ENCODE measurements around the gene KCNJ1.
A peak's percentile ranks its signal among the peaks of the same experiment; 100 is the strongest.

Gene KCNJ1

DNA sequence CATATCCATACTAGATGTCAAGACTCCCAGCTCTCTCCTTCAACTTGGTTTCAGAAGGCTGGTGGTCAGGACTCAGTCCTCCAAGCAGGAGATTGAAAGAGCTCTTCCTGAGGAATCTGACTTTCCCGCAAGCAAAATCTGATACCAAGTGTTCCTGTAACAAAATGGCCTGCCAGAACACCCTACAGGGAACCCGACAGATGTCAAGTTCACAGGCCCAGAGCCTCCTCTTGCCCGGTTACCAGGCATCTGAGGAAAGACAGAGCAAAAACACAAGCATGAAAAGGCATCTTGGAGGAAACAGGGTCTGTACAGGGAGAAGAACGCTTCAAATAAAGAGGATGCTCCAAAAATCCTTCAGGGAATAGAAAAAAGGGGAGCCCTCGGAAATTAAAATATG is 15.4 kb upstream of the KCNJ1 start:
- no peak for DNase-seq (ENCODE audit: low spot score)

DNA sequence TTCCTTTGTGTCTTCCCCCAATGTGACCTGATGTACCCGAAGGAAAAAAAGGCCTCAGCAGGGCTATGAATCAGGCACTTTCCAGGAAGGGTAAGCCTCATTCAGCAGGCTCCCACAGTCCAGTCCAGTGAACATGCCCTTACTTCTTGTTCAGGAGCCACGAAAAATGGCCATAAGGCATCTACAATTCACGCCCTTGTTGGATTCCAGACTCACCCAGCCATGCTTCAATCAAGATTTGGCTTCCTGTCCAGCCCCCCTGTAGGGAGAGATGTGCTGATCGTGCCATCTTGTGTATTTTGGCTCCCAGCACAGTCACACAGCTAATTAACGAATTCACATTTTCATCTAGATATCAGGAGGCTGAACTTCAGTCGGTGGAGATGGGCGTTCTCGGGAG is 14.1 kb upstream of the KCNJ1 start:
- DNase-seq (ENCODE audit: low spot score), result no peak

DNA sequence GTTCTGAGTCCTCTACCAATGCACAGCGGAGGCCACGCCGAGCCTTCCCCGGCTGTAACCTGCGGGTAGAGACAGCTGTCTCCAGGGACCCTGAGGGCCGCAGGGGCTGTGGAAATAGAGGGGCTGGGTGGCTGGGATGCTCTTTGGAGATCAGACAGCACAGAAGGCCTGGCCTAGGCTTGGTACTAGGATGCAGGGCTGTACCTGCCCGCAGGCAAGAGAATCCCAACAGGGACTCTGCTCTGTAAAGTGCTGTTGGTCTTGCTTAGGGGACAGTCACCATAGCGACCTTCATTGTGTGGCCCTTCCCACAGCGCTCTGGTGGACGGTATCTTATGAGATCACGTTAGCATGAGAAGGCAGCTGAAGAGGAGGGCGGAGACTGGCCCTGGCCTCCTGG is 12.7 kb upstream of the KCNJ1 start:
- no peak for DNase-seq (ENCODE audit: low spot score)

DNA sequence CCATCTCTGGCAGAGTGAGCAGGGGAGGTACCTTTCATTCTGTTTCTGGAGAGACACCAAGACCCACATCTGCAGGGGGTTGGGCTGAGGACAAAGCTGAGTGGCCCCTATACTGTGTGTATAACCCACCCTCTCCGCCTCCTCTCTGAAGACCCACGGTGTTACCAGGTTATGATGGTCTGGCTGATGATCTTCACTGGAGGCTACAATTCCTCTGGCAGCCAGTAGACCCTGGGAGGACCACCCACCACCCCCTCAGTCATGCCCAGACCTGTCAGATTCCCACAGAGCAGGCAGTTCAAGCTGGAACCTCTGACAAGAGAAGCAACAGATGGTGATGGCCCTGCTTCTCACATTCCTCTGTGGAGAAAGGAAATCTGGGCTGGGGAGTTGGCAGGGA is 11.4 kb upstream of the KCNJ1 start:
- no peak for DNase-seq (ENCODE audit: low spot score)

DNA sequence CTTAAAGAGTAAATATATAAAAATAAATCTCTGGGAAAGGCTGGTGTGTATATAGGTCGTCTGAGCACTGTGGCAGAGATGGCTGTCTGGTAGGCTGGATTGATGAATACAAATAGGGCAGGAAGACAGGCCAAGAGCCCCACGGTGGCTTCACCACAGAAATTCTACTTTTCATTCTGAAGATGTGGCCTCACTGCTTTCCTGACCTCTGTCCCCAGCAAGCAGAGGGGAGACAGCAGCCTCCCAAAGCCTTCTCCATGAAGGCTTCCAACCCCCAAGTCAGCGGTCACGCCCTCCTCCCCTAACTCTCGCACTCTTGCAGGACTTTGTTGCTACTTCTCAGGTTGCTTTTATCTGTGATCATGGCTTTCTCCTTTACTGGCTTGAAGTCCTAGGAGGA is 10.6 kb upstream of the KCNJ1 start:
- no peak for DNase-seq (ENCODE audit: low spot score)

DNA sequence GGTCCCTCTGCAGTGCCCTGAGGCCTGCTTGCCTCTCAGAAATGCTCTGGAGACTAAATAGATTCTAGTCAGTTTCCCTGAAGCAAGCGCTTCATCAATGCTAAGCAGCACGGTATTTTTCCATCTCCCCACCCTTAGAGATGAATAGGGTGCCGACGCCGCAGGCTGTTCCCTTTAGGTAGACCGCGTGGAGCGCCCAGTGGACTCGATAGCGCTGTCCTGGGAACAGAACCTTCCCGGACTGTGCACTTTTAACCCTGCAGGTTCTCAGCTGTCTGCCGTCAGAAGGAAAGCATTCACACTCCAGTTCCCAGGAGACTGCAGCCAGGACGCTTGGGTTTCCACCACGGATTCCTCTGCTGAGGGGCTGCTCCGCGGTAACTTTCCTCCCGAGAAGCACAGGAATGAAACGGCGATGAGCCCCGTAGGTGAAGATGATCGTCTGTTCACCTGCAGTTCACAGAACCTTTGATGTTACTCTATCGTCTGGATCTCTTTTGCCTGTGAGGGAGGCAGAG is 9.1 kb upstream of the KCNJ1 start:
- no peak for DNase-seq (ENCODE audit: low spot score)

DNA sequence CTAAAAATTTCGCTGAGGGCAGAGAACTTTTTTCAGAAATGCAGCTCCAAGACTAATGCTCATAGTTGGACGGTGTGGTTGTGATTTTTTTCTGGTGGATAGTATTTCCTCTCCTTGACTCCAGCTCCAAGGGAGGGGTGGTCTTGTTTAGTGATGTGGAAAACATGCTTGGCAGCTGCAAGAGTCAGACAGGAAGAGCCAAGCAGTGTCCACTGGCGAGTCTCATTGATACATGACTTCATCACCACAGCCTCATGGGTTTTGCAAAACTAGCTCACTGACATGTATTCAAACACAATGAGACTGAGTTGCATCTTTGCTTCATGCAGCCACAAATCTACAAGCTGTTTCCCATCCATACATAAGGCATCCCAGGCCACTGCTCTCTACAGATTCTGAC is 7.3 kb upstream of the KCNJ1 start:
- DNase-seq (ENCODE audit: low spot score), result no peak

DNA sequence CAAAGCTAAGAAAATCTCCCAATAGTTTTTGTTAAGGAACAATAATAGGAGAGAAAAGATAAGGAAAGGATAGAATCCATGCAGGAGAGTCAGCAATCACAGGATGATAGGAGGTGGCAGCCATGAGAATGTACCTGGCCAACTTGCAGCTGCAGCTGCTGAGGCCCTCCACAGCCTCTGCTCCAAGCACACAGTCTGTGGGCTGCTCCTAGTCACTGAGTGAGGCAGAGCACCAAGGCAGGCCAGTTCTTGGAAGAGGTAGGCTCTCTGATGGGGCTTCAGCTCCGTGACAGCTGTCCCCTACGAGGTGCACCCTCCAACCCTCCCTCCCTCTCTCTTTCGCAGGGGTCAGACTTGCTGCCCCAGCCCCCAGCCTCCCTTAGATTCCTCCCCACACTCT is 5.5 kb upstream of the KCNJ1 start:
- no peak for DNase-seq (ENCODE audit: low spot score)

DNA sequence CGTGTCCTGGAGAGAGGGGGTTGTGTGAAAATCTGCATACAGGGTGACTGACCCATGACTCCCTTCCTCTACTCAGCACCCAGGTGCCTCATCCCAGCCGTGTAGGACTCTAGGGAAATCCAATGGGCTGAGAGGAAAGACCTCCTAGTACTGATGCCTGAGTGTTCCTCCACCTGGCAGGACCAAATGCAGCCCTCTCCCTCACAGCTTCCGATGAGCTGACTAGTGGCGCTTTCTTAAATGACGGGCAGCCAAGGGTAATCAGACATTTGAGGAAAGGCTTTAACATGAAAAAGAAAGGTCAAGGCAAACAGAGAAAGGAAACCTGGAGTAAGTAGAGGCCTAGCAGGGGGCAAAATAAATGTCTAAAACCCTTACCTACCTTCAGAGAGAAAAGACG is 5.0 kb upstream of the KCNJ1 start:
- no peak for DNase-seq (ENCODE audit: low spot score)

DNA sequence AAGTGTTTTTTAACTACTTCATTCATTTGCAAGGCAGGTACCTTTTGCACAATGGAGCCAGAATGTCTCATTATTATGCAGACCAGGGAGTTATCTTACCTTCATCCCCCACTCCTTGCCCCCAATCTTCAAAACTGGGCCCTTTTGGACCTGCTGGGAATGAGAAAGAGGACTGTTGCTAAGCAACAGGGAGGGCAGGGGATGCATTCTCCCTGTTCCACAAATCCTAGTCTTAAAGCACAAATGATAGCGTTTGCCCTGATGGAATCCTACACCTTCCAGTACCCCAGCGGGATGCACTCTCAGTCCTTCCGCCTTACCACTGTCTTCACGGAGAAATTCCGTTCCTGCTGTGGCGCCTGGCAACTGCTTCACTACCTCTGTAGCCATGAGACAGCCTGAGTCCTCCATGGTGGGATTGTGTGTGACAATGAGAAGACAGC is 4.1 kb upstream of the KCNJ1 start:
- DNase-seq (ENCODE audit: low spot score), result no peak

DNA sequence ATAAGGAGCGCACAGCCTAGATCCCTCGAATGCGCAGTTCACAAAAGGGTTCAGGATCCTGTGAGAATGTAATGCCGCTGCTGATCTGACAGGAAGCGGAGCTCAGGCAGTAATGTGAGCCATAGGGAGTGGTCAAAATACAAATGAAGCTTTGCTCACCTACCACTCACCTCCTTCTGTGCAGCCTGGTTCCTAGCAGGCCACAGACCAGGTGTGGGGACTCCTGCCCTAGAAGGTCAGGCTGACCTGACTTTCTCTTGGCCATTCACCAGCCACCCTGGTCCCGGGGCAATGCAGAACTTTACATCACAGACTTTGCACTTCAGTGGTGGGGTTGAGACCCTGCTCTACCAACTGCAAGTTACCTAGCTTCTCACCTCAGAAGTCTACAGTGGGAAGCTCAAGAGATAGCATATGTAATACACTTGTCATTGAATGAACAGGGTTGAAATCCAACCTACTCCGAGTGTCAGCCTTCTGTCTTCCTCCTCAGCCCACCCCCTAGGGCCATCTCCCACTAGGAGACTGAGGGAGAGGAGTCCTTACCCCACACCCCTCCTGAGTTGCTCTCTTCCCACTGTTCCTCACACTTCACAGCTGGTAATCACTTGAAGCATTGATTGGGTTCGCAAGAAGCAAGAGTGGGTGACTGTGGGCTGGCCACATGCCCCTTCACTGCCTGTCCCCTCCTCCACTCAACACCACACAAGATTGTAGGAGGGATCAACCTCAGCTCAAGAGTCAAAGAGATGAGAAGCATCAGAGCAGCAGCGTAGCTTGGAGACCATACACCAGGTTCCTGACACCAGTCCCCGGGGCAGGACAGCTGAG is 2.0 kb upstream of the KCNJ1 start:
- no peak for DNase-seq (ENCODE audit: low spot score)

DNA sequence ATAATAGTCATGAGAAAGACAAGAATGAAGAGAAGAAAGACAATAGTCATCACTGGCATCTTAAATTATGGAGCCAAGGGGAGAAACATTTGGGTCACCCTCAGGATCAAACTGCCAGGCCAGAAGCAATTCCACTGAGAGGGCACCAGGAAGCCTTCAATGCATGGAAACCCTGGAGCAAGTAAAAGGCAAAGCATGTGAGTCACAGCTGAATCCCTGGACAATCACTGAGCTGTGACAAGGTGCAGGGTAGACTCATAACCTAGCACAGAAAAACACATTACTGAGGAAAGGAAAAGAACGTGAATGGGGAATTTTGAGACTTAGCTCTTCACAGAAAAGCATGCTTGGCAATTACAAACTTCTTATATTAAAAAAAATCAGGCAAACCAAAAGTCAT is 1.6 kb downstream of the KCNJ1 start:
- DNase-seq (ENCODE audit: low spot score), result no peak

DNA sequence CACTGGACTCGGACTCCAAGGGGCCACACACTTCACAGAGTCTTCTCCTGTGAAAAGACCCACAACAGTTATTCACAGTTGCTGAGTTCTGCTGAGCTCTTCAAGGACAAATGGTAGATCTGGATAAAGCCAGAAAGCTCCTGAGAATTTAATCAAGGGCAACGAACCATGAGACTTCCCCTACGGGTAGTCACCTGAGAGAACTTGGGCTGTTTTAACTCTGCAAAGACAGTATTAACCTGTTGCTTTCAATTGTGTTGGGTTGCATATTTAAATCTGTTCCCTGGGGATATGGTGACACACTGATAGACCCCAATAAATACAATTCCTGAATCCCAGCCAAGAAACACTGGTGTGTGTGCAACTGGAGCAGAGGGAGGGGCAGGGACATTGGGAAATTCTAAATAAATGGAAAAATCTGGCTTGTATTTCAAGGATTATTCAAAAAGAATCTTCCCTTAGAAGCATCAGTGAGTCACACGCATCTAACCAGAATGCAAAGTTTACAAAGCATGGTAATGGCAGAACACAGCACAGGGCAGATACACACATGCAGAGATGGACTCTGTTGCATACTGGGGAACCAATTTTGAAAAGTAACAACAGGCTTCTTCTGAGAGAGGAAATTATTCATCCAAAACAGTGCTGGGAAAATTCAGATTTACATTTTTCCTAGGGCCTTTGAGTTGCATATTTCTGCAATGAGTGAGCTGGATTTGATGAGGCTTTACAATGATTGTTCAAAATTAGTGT is 4.0 kb downstream of the KCNJ1 start:
- DNase-seq (ENCODE audit: low spot score), result no peak

DNA sequence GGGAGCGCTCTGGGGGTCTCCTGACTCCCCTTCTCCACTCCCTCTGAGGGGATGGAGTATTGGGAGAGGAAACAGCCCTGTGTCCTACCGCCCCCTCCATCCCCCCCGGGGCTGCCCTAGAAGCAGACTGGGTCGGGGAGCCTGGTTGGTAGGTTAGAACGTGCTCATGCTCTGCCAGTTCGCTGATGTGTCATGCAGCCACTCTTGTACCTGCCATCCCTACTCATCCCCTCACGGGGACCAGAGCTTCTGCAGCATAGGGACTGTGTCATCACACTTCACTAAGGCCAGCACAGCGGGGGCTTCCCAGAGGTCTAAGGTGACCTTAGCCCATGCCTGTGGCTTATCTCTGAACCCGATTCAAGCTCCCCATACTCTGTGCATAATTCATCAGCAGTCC is 4.7 kb downstream of the KCNJ1 start:
- no peak for DNase-seq (ENCODE audit: low spot score)

DNA sequence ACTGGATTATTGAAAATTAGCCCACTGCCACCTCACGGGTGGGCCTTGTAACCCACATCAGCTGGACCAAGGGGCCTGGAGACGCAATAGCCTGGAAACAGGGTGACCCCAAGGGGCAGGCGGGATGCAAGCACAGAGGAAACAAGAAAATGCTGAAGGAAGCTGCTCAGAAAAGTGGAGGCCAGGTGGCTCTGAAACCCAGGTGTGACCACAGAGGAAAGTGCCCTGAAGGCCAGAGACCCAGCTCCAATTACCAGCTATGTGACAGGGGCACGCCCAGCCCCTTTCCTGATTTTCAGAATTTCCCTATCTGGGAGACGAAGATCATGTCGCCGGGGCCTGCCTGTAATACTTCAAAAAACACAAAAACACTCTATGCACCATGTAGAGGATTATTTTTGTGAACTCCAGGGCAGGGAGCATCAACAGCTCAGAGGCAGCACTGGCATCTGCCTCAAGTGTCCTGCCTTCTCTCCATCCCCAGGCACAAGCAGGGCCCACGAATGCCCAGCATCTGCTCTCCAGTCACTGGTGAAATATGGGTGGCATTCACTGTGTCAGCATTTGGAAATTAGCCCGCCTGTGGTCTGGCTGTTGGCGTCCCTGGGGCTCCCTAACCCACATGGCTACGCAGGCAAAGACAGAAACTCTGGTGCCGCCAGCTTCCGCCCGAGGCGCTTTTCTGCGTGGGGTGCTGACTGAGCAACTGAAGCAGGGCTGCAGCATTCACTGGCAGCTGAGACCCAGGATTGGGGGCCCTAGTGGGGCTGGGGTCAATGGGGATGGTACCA is 6.3 kb downstream of the KCNJ1 start:
- DNase-seq (ENCODE audit: low spot score), result no peak

DNA sequence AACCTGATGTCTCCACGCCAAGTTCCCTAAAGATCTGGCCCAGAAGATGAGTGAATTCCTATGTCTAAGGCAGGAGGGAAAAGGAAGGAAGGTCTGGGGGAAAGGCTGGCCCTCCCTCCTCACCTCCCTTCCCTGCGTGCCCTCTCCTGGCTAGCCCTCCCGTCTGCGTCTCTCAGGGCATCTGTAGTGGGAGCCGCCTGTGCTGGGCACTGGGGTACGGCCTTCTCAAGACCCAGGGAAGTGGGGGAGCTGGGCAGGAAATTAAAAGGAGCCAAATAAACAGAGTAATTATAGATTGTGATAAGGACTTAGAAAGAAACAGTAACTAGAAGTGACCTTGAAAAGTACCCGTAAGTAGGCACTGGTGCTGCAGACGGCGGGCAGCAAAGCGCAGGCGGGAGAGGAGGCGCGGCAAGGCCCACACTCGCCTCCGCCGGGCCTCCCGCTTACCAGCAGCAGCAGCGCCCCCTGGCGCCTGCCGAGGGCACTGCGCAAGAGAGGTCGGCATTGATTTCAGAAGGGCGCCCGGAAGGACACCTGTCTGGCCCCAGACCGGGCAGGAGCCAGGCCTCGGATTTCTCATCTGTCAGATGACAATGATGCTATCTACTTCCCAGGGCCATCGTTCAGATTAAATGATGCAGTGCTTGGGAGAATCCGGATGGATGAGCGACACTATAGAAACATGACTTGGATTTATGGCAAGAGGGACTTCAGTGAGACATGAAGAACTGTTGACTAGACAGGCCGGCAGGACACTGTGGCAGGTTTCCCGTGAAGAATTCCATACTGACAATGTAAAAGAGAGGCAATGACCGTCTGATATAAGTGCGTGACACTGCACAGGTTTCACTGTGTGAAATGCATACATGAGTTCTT is 7.3 kb downstream of the KCNJ1 start:
- peak; percentile 20 for DNase-seq (ENCODE audit: low spot score)

DNA sequence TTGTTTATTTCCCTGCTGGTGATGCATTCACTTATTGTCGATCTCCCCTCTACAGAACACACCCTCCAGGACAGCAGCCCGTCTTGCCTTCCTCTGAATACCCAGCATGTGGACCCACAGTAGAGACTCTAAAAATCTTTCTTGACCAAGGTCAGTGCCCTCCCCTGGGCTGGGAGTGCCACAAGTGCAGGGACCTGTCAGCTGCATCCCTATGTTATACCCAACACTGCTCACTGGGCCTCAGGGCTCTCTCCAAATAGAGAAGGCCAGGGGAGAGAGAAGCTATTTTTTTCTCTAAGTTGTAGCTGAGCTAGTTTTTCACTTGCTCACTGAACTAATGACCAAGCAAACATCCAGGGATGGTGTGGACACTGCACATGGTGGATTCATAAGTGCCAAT is 9.8 kb downstream of the KCNJ1 start:
- no peak for DNase-seq (ENCODE audit: low spot score)

DNA sequence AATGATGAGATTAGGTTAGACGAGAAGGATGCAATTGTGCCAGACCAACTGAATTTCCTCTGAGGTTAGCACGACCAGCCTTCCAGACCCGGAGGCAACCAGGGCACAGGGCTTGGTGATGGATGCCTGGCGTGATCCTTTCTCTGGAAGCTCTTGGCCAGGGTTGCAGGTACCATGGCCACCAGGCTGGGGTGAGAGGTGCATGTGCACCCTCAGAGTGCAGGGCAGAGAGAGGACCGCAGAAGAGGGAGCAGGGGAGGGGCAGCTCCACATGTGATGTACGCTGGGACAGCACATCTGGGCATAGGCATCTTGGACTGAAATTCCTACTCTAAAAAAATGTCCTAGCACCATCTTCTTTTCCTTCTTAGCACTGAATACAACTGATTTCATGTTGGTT is 10.9 kb downstream of the KCNJ1 start:
- no peak for DNase-seq (ENCODE audit: low spot score)

DNA sequence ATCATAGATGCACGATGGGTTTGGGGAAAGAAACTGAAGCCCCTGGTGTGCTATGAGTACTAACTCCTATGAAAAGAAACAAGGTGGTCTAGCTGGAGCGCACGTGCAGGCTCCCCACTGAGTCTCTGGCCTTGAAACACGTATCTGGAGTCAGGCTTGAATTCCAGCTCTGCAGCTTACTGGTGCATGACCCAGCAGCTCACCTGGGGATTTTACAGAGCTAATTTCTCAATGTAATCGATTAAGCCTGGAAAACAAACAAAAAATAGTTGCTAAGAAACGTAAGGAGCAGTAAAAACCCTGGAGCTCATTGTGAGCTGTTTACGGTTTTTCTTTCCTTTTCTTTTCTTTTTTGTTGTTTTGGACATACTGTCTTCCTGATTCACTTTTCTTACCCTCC is 12.3 kb downstream of the KCNJ1 start:
- DNase-seq (ENCODE audit: low spot score), result no peak

DNA sequence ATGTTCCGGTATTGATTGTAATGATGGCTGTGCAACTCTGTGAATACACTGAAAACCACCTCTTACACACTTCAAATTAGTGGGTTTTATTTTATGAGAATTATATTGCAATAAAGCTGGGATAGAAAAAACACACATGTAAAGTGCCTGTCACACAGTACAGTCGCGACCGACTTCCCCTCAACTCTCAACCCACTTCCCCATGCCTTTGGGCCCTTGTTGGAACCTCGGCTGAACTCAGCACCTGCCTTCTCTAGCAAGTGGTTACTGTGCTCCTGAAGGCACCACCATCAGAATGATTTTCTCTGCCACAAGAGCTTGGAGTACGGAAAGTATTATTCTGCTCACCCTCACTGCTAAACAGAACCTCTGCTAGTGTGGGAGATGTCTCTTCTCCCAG is 13.5 kb downstream of the KCNJ1 start:
- no peak for DNase-seq (ENCODE audit: low spot score)

DNA sequence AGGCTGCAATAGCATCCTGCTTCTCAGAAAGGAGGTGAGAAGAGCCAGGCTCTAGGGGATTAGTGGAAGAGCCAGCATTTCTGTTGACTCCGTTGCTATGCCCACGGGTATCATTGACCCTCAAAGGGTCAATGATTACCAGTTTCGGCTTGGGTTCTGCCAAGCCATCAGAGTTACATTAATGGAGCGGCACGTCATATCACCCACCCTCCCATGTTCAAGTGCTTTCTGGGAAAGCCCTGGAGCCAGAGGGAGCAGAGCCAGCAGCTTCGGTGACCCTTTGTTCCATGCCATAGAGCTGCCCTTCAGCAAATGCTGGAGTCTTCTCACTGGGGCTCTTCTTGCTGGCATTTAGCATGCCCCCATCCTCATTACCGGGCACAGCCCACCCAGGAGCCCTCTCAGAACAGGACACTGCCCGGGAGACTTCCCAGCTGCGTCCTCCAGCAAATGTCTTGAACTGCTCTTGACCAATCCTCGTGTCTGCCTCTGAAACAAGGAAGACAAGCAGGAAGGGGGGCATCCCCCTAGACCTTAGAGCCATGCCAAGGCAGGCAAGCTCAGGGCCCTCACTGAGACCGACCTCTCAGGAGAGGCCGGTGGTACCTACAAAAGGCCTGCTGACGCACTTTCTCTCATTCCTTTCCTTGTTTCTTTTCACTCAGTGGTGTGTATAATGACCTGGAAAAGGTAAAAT is 14.6 kb downstream of the KCNJ1 start:
- no peak for DNase-seq (ENCODE audit: low spot score)
